GM20000 (cell line): Measurements from ENCODE around the gene PHF12.
A peak's percentile ranks its signal among the peaks of the same experiment; 100 is the strongest.

Experiments
- DNase-seq: peaks from one replicate; pipeline ENCODE4 v3.0.0; 2012; ENCODE audit warnings: low spot score
- TF ChIP-seq, protein P1 (sequence below): IDR thresholded peaks from 2 replicates; pipeline ENCODE4 v1.5.1; 2012; ENCODE audit warnings: mild to moderate bottlenecking, control low read depth; ENCODE audit errors: extremely low read depth, missing control alignments

Gene PHF12

GRCh38 chr17:28917465-28917864 is 33.9 kb downstream of the PHF12 start:
- no peak for DNase-seq
- TF ChIP-seq, protein P1, sequence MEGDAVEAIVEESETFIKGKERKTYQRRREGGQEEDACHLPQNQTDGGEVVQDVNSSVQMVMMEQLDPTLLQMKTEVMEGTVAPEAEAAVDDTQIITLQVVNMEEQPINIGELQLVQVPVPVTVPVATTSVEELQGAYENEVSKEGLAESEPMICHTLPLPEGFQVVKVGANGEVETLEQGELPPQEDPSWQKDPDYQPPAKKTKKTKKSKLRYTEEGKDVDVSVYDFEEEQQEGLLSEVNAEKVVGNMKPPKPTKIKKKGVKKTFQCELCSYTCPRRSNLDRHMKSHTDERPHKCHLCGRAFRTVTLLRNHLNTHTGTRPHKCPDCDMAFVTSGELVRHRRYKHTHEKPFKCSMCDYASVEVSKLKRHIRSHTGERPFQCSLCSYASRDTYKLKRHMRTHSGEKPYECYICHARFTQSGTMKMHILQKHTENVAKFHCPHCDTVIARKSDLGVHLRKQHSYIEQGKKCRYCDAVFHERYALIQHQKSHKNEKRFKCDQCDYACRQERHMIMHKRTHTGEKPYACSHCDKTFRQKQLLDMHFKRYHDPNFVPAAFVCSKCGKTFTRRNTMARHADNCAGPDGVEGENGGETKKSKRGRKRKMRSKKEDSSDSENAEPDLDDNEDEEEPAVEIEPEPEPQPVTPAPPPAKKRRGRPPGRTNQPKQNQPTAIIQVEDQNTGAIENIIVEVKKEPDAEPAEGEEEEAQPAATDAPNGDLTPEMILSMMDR = no peak

DNA sequence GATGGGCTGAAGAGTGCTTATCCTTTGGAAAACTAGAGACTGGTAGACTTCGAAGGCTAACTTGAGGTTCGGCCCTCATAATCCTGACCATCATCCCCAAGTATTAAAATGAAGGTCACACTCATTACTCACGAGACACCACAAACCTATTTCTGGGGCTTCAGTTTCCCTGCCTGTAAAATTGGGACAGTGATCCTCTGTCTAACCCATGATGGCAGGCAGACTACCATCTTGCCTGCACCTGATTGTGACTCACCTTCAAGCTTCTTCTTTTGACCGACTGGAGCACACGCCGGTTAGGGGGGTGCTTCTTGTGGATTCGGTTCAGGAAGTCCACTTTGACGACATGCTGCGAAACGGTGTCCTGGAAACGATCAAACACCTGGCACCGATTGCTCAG is 34.3 kb downstream of the PHF12 start:
- DNase-seq = no peak
- TF ChIP-seq, protein P1 = no peak

- TF ChIP-seq, protein P1 = peak; percentile 41
- peak; percentile 45 for DNase-seq
Observed at GRCh38 chr17:28916302-28916934, 34.9 kb downstream of the PHF12 start.

DNA sequence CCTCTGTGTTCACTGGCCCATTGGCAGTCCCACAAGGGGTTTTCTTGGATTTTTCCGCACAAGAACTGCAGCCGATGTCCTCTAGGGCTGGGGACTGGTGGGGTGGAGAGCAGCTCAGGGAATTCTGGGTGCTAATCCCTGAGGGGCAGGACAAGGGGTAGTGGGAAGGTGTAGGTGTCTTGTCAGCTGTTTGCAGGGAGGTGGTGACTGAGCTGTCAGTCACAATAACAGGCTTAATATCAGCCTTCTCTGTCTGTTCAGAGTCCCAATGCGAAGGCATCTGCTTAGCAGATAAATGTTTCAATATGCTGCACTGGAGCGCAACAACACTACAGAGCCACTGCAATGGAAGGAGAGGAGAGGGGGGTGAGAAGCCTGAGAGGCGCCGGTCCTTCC is 38.4 kb downstream of the PHF12 start:
- TF ChIP-seq, protein P1 = no peak

DNA sequence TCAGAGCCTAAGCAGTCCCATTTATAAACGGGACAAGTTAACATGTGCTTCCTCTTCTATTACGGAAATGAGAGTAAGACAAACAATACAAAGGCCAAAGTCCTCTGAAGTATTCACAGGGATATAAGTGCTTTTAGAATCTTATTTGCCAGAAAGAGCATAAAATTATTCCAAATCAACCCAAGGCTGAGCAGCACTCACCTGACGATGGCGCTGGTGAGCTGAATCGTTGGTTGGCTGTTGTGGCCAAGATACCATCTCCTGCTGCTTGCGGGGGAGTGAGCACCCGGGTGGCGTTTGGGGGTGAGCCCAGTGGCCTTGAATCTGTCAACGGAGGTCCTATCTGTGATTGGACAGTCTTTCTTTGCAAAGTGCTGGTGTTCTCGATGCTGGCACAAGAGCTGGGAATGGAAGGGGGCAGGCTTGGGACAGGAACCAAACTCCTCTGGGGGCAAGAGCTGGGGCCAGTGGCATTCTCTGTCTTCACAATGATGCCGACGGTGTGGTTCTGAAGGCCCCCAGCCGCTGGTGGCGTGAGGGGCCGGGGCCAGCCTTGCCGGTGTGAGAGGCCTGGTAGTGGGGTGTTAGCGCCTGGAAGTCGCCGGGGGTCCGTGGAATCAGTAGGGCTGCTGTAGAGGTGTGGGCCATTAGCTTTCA is 38.9 kb downstream of the PHF12 start:
- TF ChIP-seq, protein P1 = no peak

More for the DNA sequence above, 38.4 kb downstream of the PHF12 start:
- DNase-seq = no peak

GRCh38 chr17:28911411-28912045 is 39.8 kb downstream of the PHF12 start:
- DNase-seq = no peak
- TF ChIP-seq, protein P1 = no peak

More for the DNA sequence above, 38.9 kb downstream of the PHF12 start:
- no peak for DNase-seq

DNA sequence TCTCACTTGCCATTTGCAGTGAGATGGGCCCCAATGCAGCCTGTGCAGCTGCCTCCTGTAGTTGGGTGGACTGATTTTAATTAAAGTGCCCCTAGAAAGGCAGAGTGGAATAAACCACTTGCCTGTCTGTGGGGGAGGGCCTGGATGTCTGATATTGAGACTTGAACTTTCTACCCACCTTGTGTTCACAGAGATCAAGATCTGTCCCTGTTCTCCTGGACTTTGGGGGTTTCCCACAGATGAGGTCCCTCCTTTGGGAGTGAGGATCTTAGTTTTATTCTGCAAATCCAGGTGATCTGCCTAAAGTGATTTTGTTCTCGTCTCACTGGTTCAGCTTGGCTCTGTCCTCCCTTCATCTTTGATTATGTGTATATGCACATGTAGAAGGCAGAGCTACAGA is 40.8 kb downstream of the PHF12 start:
- TF ChIP-seq, protein P1 = no peak
- no peak for DNase-seq
